Skeletal muscle tissue (tissue), 4 donors: Measurements from ENCODE around the gene CHTF18. TPM values are rescaled to one million over a fixed set of nuclear protein-coding genes. Genes with fewer than 3 reads are reported as not detected.

Source experiments
- H3K27ac ChIP-seq: one replicate; pipeline ENCODE4 v1.7.0; 2013; ENCODE audit warnings: mild to moderate bottlenecking, low read depth, low read length, inconsistent platforms
- H3K27me3 ChIP-seq, 3 donors: one replicate each; pipeline ENCODE4 v1.7.0; 2013; ENCODE audit warnings: low read length in 3 of 3; ENCODE audit not compliant: control insufficient read depth in 3 of 3, insufficient read depth in 3 of 3
- H3K36me3 ChIP-seq, 3 donors: one replicate each; pipeline ENCODE4 v1.7.0; 2013; ENCODE audit warnings: low read length in 3 of 3; ENCODE audit not compliant: control insufficient read depth in 3 of 3, insufficient read depth in 3 of 3
- H3K4me1 ChIP-seq, 3 donors: one replicate each; pipeline ENCODE4 v1.7.0; 2013; ENCODE audit warnings: low read length in 3 of 3, mild to moderate bottlenecking in 3 of 3; ENCODE audit not compliant: control insufficient read depth in 3 of 3, insufficient read depth in 3 of 3
- H3K4me3 ChIP-seq, 3 donors: one replicate each; pipeline ENCODE4 v1.7.0; 2013; ENCODE audit warnings: low read length in 3 of 3
- H3K9ac ChIP-seq, 3 donors: one replicate each; pipeline ENCODE4 v1.7.0; 2013; ENCODE audit warnings: low read length in 3 of 3, mild to moderate bottlenecking in 3 of 3, moderate library complexity in 2 of 3, low read depth in 1 of 3
- H3K9me3 ChIP-seq, 3 donors: one replicate each; pipeline ENCODE4 v1.7.0; 2013; ENCODE audit warnings: low read length in 3 of 3; ENCODE audit not compliant: control insufficient read depth in 3 of 3
- total RNA-seq: library from RNA; depleted of rRNA; stranded (reverse); fragments of >200 nt; gene quantifications from one replicate; pipeline ENCODE4 v1.2.3, GENCODE V29; 2014
- donor health status: Osteomylitis.

CHTF18 gene
- total RNA-seq, 1 donor from 2014 or later: 4.2 TPM

- Histone ChIP-seq H3K27me3 (peaks cover 12 to 38% (median 23%) of the 10 kb centered on the region in 3 donors), H3K36me3 (peaks cover 0 to 8% (median 0%) of the 10 kb centered on the region in 3 donors), H3K9ac (no peak overlapping the region)
Observed at GRCh38 chr16:796296-797119, 8.1 kb downstream of the CHTF18 start.

DNA sequence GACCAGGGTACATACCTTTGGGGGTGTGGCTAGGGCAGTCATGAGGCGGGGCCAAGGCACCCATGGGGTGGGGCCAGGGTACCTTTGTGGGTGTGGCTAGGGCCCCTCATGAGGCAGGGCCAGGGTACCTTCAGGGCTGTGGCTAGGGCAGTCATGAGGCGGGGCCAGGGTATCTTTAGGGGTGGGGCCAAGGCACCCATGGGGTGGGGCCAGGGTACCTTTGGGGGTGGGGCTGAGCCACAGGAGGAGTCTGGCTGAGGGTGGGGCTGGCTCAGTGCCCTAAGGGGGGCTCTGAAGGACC, 8.7 kb downstream of the CHTF18 start:
- Histone ChIP-seq H3K9me3 (no peaks in the 10 kb centered on the region), H3K36me3 (peaks cover 0 to 3% (median 0%) of the 10 kb centered on the region in 3 donors), H3K27me3 (peaks cover 16 to 44% (median 29%) of the 10 kb centered on the region in 3 donors), H3K9ac (no peak overlapping the region), H3K27ac (no peak overlapping the region), H3K4me1 (no peaks in the 10 kb centered on the region), H3K4me3 (no peak overlapping the region)

More at GRCh38 chr16:796296-797119, 8.1 kb downstream of the CHTF18 start:
- Histone ChIP-seq H3K9me3 (no peaks in the 10 kb centered on the region), H3K4me1 (no peaks in the 10 kb centered on the region), H3K4me3 (no peak overlapping the region), H3K27ac (no peak overlapping the region)

GRCh38 chr16:797686-798085, 9.3 kb downstream of the CHTF18 start:
- no peak overlapping the region for H3K9ac ChIP-seq
- peaks cover 22 to 50% (median 35%) of the 10 kb centered on the region in 3 donors for H3K27me3 ChIP-seq
- no peak overlapping the region for H3K4me3 ChIP-seq

GRCh38 chr16:798666-799065, 10.2 kb downstream of the CHTF18 start:
- Histone ChIP-seq H3K36me3 (no peaks in the 10 kb centered on the region), H3K4me1 (no peaks in the 10 kb centered on the region), H3K27ac (no peak overlapping the region), H3K9me3 (no peaks in the 10 kb centered on the region), H3K9ac (no peak overlapping the region), H3K4me3 (no peak overlapping the region), H3K27me3 (peaks cover 31 to 60% (median 43%) of the 10 kb centered on the region in 3 donors)

More at GRCh38 chr16:797686-798085, 9.3 kb downstream of the CHTF18 start:
- no peaks in the 10 kb centered on the region for H3K9me3 ChIP-seq
- H3K4me1 ChIP-seq: no peaks in the 10 kb centered on the region
- H3K27ac ChIP-seq: no peak overlapping the region
- peaks cover 0 to 3% (median 0%) of the 10 kb centered on the region in 3 donors for H3K36me3 ChIP-seq

- no peaks in the 10 kb centered on the region for H3K9me3 ChIP-seq
- H3K4me3 ChIP-seq: no peak overlapping the region
- H3K4me1 ChIP-seq: no peaks in the 10 kb centered on the region
- no peak overlapping the region for H3K9ac ChIP-seq
- peaks cover 31 to 64% (median 43%) of the 10 kb centered on the region in 3 donors for H3K27me3 ChIP-seq
- H3K36me3 ChIP-seq: no peaks in the 10 kb centered on the region
- no peak overlapping the region for H3K27ac ChIP-seq
Observed at GRCh38 chr16:799111-799947, 10.9 kb downstream of the CHTF18 start.

DNA sequence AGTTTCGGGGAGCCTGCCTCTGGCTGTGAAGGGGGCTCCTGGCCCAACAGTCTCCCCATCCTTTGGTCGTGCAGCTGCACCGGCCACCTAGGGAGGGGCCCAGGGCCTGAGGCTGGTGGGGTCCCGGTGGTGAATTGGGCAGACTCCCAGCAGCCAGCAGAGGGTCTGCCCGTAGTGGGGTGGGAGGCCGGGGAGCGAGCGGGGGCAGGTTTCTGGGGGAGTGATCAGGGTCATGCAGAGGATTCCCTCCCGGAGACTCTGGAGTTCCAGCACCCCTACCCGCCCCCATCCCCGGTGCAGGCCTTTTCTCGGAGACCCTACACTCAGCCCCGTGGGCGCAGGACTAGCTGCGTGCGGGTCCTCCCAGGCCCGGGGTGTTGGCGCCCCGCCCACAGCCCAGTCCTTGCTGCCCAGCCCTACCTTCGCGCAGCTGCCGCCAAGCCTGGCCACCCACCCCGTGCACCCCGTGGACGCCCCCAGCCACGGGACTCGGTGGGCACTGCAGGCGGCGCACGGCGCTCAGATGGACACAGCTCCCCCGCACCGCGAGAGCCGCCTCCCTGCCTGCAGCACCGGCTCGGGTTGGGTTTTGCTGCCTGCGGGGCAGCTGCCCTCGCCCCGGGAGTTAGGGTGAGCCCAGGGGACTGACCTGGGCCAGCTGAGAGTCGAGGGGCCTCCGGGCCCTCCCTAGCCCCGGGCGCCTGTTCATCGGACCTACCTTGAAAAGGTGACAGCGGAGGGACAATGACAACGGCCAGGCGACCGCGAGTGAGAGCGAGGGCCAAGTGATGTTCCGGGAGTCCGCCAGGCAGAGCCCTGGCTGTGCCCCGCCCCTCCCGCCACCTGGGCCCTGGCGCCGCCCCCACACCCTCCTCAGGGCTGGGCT, 11.8 kb downstream of the CHTF18 start, which contains the start of gene GNG13:
Gene GNG13, minus strand, starts transcription at position 787 of the 886 bp plus-strand sequence. CDS start 1,657 bp downstream, outside the sequence.
- Histone ChIP-seq H3K9me3 (no peaks in the 10 kb centered on the region), H3K27ac (no peak within 1 kb of the TSS), H3K4me3 (no peak within 1 kb of the TSS), H3K27me3 (peaks cover 36 to 72% (median 43%) of the 10 kb centered on the region in 3 donors), H3K9ac (no peak within 1 kb of the TSS), H3K36me3 (no peaks in the 10 kb centered on the region), H3K4me1 (no peaks in the 10 kb centered on the region)

- Histone ChIP-seq H3K27me3 (peaks cover 43 to 74% (median 51%) of the 10 kb centered on the region in 3 donors), H3K27ac (no peak overlapping the region), H3K9ac (no peak overlapping the region), H3K4me3 (no peak overlapping the region), H3K4me1 (no peaks in the 10 kb centered on the region), H3K9me3 (no peaks in the 10 kb centered on the region), H3K36me3 (no peaks in the 10 kb centered on the region)
Observed at GRCh38 chr16:800834-801511, 12.6 kb downstream of the CHTF18 start.

GRCh38 chr16:801584-802363, 13.4 kb downstream of the CHTF18 start:
- H3K9ac ChIP-seq: no peak overlapping the region
- H3K4me3 ChIP-seq: no peak overlapping the region
- no peaks in the 10 kb centered on the region for H3K4me1 ChIP-seq
- H3K27ac ChIP-seq: no peak overlapping the region
- H3K9me3 ChIP-seq: no peaks in the 10 kb centered on the region
- H3K27me3 ChIP-seq: peaks cover 43 to 75% (median 51%) of the 10 kb centered on the region in 3 donors
- H3K36me3 ChIP-seq: no peaks in the 10 kb centered on the region
